DND-41 (cell line): ENCODE measurements around the gene GJB6.

Source experiments
- ATAC-seq: fragments of 200-7000 bp; cut with Tn5 transposase; 3 replicates; pipeline ENCODE4 v1.9.1; 2021; ENCODE audit warnings: low read depth; ENCODE audit not compliant: insufficient read depth
- DNase-seq: peaks from one replicate; pipeline ENCODE4 v3.0.0-alpha.2; 2020
- H2AFZ ChIP-seq: 2 replicates; pipeline ENCODE4 v1.6.0; 2012; ENCODE audit warnings: low read depth, low read length
- H3K27ac ChIP-seq: 2 replicates; pipeline ENCODE4 v1.5.1; 2012; ENCODE audit warnings: low read length, inconsistent platforms
- H3K27me3 ChIP-seq: fragments of 200-600 bp; sonication (generic); 2 replicates; pipeline ENCODE4 v1.6.0; 2012; ENCODE audit warnings: low read length, mild to moderate bottlenecking, inconsistent platforms; ENCODE audit not compliant: insufficient read depth, poor library complexity
- H3K36me3 ChIP-seq: 2 replicates; pipeline ENCODE4 v1.5.1; 2012; ENCODE audit warnings: low read length, inconsistent platforms; ENCODE audit not compliant: insufficient read depth
- H3K4me1 ChIP-seq: 2 replicates; pipeline ENCODE4 v1.5.1; 2012; ENCODE audit warnings: mild to moderate bottlenecking, low read length; ENCODE audit not compliant: insufficient read depth
- H3K4me2 ChIP-seq: 2 replicates; pipeline ENCODE4 v1.6.0; 2012; ENCODE audit warnings: mild to moderate bottlenecking, moderate library complexity, low read length, inconsistent platforms; ENCODE audit not compliant: insufficient read depth
- H3K4me3 ChIP-seq, 2 experiments: fragments of 200-600 bp in 1 of 2; shearing (Covaris generic) in 1 of 2; 2 replicates each; pipeline ENCODE4 v1.5.1; 2012 to 2016; ENCODE audit warnings: inconsistent platforms in 2 of 2, low read length in 2 of 2, mild to moderate bottlenecking in 2 of 2, low read depth in 1 of 2, moderate library complexity in 1 of 2
- H3K79me2 ChIP-seq: 2 replicates; pipeline ENCODE4 v1.6.0; 2012; ENCODE audit warnings: low read length, inconsistent platforms; ENCODE audit not compliant: insufficient read depth
- H3K9ac ChIP-seq: 2 replicates; pipeline ENCODE4 v1.6.0; 2012; ENCODE audit warnings: low read depth, mild to moderate bottlenecking, inconsistent platforms, low read length, moderate library complexity
- H3K9me3 ChIP-seq: 2 replicates; pipeline ENCODE4 v1.5.1; 2012; ENCODE audit warnings: low read length, moderate library complexity, mild to moderate bottlenecking, inconsistent platforms; ENCODE audit not compliant: insufficient read depth, severe bottlenecking
- H4K20me1 ChIP-seq: 2 replicates; pipeline ENCODE4 v1.6.0; 2012; ENCODE audit warnings: low read length; ENCODE audit not compliant: insufficient read depth
- EZH2 ChIP-seq: IDR thresholded peaks from 3 replicates; pipeline ENCODE4 v1.6.1; 2012; ENCODE audit warnings: borderline replicate concordance, low read depth, mild to moderate bottlenecking, moderate library complexity, low read length, inconsistent platforms; ENCODE audit not compliant: severe bottlenecking
- TF ChIP-seq, protein P1 (sequence below): IDR thresholded peaks from 2 replicates; pipeline ENCODE4 v1.5.1; 2012; ENCODE audit warnings: borderline replicate concordance, low read length, moderate library complexity, mild to moderate bottlenecking; ENCODE audit not compliant: poor library complexity, severe bottlenecking; ENCODE audit errors: extremely low read depth

The GJB6 gene

GRCh38 chr13:20264271-20265018 is 32.3 kb upstream of the GJB6 start:
- DNase-seq (no peak), ATAC-seq (0 out of 3 replicates have a peak, but pooled peaks have one; percentile 33)
- Histone ChIP-seq H4K20me1 (no peaks in the 10 kb centered on the region), H3K36me3 (no peaks in the 10 kb centered on the region), H3K4me2 (no peak overlapping the region), H3K4me1 (no peaks in the 10 kb centered on the region), H3K27ac (no peak overlapping the region), H3K79me2 (no peaks in the 10 kb centered on the region), H2AFZ (no peak overlapping the region), H3K9ac (no peak overlapping the region), H3K9me3 (no peaks in the 10 kb centered on the region), H3K4me3 (no peak overlapping the region), H3K27me3 (no peaks in the 10 kb centered on the region)
- TF ChIP-seq, protein P1, sequence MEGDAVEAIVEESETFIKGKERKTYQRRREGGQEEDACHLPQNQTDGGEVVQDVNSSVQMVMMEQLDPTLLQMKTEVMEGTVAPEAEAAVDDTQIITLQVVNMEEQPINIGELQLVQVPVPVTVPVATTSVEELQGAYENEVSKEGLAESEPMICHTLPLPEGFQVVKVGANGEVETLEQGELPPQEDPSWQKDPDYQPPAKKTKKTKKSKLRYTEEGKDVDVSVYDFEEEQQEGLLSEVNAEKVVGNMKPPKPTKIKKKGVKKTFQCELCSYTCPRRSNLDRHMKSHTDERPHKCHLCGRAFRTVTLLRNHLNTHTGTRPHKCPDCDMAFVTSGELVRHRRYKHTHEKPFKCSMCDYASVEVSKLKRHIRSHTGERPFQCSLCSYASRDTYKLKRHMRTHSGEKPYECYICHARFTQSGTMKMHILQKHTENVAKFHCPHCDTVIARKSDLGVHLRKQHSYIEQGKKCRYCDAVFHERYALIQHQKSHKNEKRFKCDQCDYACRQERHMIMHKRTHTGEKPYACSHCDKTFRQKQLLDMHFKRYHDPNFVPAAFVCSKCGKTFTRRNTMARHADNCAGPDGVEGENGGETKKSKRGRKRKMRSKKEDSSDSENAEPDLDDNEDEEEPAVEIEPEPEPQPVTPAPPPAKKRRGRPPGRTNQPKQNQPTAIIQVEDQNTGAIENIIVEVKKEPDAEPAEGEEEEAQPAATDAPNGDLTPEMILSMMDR: no peak
- no peak for TF ChIP-seq EZH2

GRCh38 chr13:20263393-20264044 is 31.4 kb upstream of the GJB6 start:
- Histone ChIP-seq H4K20me1 (no peaks in the 10 kb centered on the region), H3K79me2 (no peaks in the 10 kb centered on the region), H3K4me1 (no peaks in the 10 kb centered on the region), H3K9me3 (no peaks in the 10 kb centered on the region), H3K9ac (no peak overlapping the region), H3K4me3 (no peak overlapping the region), H3K27ac (no peak overlapping the region), H2AFZ (no peak overlapping the region), H3K4me2 (no peak overlapping the region), H3K27me3 (no peaks in the 10 kb centered on the region), H3K36me3 (no peaks in the 10 kb centered on the region)
- ATAC-seq (no peak), DNase-seq (no peak)
- TF ChIP-seq EZH2: no peak
- TF ChIP-seq, protein P1: no peak

GRCh38 chr13:20258963-20259288 is 26.8 kb upstream of the GJB6 start:
- no peak for ATAC-seq

More at GRCh38 chr13:20258963-20259288, 26.8 kb upstream of the GJB6 start:
- H3K27ac ChIP-seq: no peak overlapping the region
- H3K9me3 ChIP-seq: no peaks in the 10 kb centered on the region
- no peak for DNase-seq
- no peaks in the 10 kb centered on the region for H4K20me1 ChIP-seq
- no peaks in the 10 kb centered on the region for H3K79me2 ChIP-seq
- no peak overlapping the region for H3K4me2 ChIP-seq
- H3K27me3 ChIP-seq: no peaks in the 10 kb centered on the region
- H3K4me3 ChIP-seq: no peak overlapping the region
- no peak overlapping the region for H2AFZ ChIP-seq
- H3K4me1 ChIP-seq: no peaks in the 10 kb centered on the region
- H3K9ac ChIP-seq: no peak overlapping the region
- no peaks in the 10 kb centered on the region for H3K36me3 ChIP-seq
- no peak for TF ChIP-seq EZH2
- TF ChIP-seq, protein P1: no peak
